Neural cell (in vitro differentiated cells): Measurements from ENCODE around the gene ABCG8. TPM values are rescaled to one million over a fixed set of nuclear protein-coding genes. Genes with fewer than 3 reads are reported as not detected.

ENCODE experiments used
- H2AFZ ChIP-seq: fragments of 200-600, 300-800 bp; sonication (generic), shearing (Covaris generic); 2 replicates; pipeline ENCODE4 v1.6.0; 2014; ENCODE audit warnings: low read depth, mild to moderate bottlenecking, antibody characterized with exemption, low read length, moderate library complexity
- H3F3A ChIP-seq: fragments of 200-600 bp; shearing (Covaris generic); 2 replicates; pipeline ENCODE4 v1.6.1; 2016; ENCODE audit warnings: mild to moderate bottlenecking, moderate library complexity, mixed read lengths, antibody characterized with exemption, low read length; ENCODE audit not compliant: insufficient read depth, poor library complexity, severe bottlenecking
- H3K27ac ChIP-seq: fragments of 200-600, 300-800 bp; sonication (generic), shearing (Covaris generic); 2 replicates; pipeline ENCODE4 v1.5.1; 2014; ENCODE audit warnings: mild to moderate bottlenecking, low read length, moderate library complexity
- H3K27me3 ChIP-seq: fragments of 300-800, 200-600 bp; sonication (generic), shearing (Covaris generic); 2 replicates; pipeline ENCODE4 v1.6.0; 2014; ENCODE audit warnings: mild to moderate bottlenecking, low read depth, low read length, moderate library complexity; ENCODE audit not compliant: insufficient read depth
- H3K36me3 ChIP-seq: fragments of 300-800, 200-600 bp; sonication (generic), shearing (Covaris generic); 2 replicates; pipeline ENCODE4 v1.5.1; 2014; ENCODE audit warnings: mild to moderate bottlenecking, antibody characterized with exemption, low read length, moderate library complexity; ENCODE audit not compliant: insufficient read depth
- H3K4me2 ChIP-seq: fragments of 300-800, 200-600 bp; sonication (generic), shearing (Covaris generic); 2 replicates; pipeline ENCODE4 v1.6.0; 2014; ENCODE audit warnings: mild to moderate bottlenecking, low read length
- H3K4me3 ChIP-seq: fragments of 300-800, 200-600 bp; sonication (generic), shearing (Covaris generic); 2 replicates; pipeline ENCODE4 v1.5.1; 2014; ENCODE audit warnings: mild to moderate bottlenecking, low read length, moderate library complexity
- H3K79me2 ChIP-seq: fragments of 200-600 bp; shearing (Covaris generic); replicated peaks from 2 replicates; pipeline ENCODE4 v1.6.0; 2014; ENCODE audit warnings: mild to moderate bottlenecking, low read length, moderate library complexity; ENCODE audit not compliant: insufficient read depth
- H3K9ac ChIP-seq: fragments of 300-800, 200-600 bp; sonication (generic), shearing (Covaris generic); 2 replicates; pipeline ENCODE4 v1.6.1; 2016; ENCODE audit warnings: mild to moderate bottlenecking, low read length, mixed read lengths
- H3K9me2 ChIP-seq: fragments of 200-600 bp; shearing (Covaris generic); 2 replicates; pipeline ENCODE4 v1.6.1; 2016; ENCODE audit warnings: mild to moderate bottlenecking, low read length, mixed read lengths; ENCODE audit not compliant: insufficient read depth
- H3K9me3 ChIP-seq: fragments of 200-600, 300-800 bp; sonication (generic), shearing (Covaris generic); 2 replicates; pipeline ENCODE4 v1.6.1; 2016; ENCODE audit warnings: mild to moderate bottlenecking, mixed run types, low read length, moderate library complexity, mixed read lengths
- H4K20me1 ChIP-seq: fragments of 200-600 bp; shearing (Covaris generic); 2 replicates; pipeline ENCODE4 v1.6.1; 2016; ENCODE audit warnings: mild to moderate bottlenecking, mixed run types; ENCODE audit not compliant: insufficient read depth
- CTCF ChIP-seq: fragments of 450-650 bp; IDR thresholded peaks from 2 replicates; pipeline ENCODE4 v1.5.1; 2014; ENCODE audit warnings: antibody characterized with exemption, mild to moderate bottlenecking, moderate library complexity; ENCODE audit not compliant: poor library complexity, severe bottlenecking
- EP300 ChIP-seq: fragments of 450-650 bp; conservative IDR thresholded peaks from 2 replicates; pipeline ENCODE4 v1.6.1; 2014; ENCODE audit warnings: antibody characterized with exemption, mild to moderate bottlenecking, moderate library complexity; ENCODE audit not compliant: poor library complexity, severe bottlenecking
- EZH2 ChIP-seq: fragments of 200-600, 300-800 bp; shearing (Covaris generic), sonication (generic); IDR thresholded peaks from 2 replicates; pipeline ENCODE4 v1.6.1; 2014; ENCODE audit warnings: antibody characterized with exemption, low read length, borderline replicate concordance, mild to moderate bottlenecking; ENCODE audit not compliant: insufficient read depth, poor library complexity, severe bottlenecking
- MXI1 ChIP-seq: fragments of 450-650 bp; conservative IDR thresholded peaks from 2 replicates; pipeline ENCODE4 v1.6.1; 2014; ENCODE audit warnings: antibody characterized with exemption, mild to moderate bottlenecking; ENCODE audit not compliant: poor library complexity, severe bottlenecking
- POLR2AphosphoS5 ChIP-seq: IDR thresholded peaks from 2 replicates; pipeline ENCODE4 v1.6.1; 2012
- RAD21 ChIP-seq: fragments of 450-650 bp; conservative IDR thresholded peaks from 2 replicates; pipeline ENCODE4 v1.6.1; 2014; ENCODE audit warnings: antibody characterized with exemption, mild to moderate bottlenecking, moderate library complexity
- SMC3 ChIP-seq: fragments of 450-650 bp; conservative IDR thresholded peaks from 2 replicates; pipeline ENCODE4 v1.6.1; 2014; ENCODE audit warnings: antibody characterized with exemption, mild to moderate bottlenecking, moderate library complexity; ENCODE audit not compliant: poor library complexity
- TAF1 ChIP-seq: IDR thresholded peaks from 2 replicates; pipeline ENCODE4 v1.6.1; 2012; ENCODE audit warnings: low read depth
- polyA plus RNA-seq: library from polyadenylated mRNA; depleted of rRNA; stranded (reverse); fragments of >200 nt; gene quantifications from 2 replicates; pipeline ENCODE4 v1.2.3, GENCODE V29; 2014
- TF ChIP-seq, protein P1 (sequence below): IDR thresholded peaks from 2 replicates; pipeline ENCODE4 v1.6.1; 2012; ENCODE audit warnings: borderline replicate concordance

Gene ABCG8
- polyA plus RNA-seq, 1 donor from 2014 or later = 0.05 TPM

- H3K36me3 ChIP-seq = no peaks in the 10 kb centered on the region
- no peak overlapping the region for H3K4me3 ChIP-seq
- H4K20me1 ChIP-seq = no peaks in the 10 kb centered on the region
- no peak overlapping the region for H3K4me2 ChIP-seq
- no peaks in the 10 kb centered on the region for H3K27me3 ChIP-seq
- H3K79me2 ChIP-seq = no peaks in the 10 kb centered on the region
- no peak overlapping the region for H2AFZ ChIP-seq
- H3K27ac ChIP-seq = no peak overlapping the region
- H3K9me3 ChIP-seq = no peaks in the 10 kb centered on the region
- H3F3A ChIP-seq = no peaks in the 10 kb centered on the region
- no peaks in the 10 kb centered on the region for H3K9me2 ChIP-seq
- no peak overlapping the region for H3K9ac ChIP-seq
- no peak for TF ChIP-seq EZH2
- TF ChIP-seq POLR2AphosphoS5 = no peak
- TF ChIP-seq RAD21 = no peak
- no peak for TF ChIP-seq SMC3
- TF ChIP-seq, protein P1, sequence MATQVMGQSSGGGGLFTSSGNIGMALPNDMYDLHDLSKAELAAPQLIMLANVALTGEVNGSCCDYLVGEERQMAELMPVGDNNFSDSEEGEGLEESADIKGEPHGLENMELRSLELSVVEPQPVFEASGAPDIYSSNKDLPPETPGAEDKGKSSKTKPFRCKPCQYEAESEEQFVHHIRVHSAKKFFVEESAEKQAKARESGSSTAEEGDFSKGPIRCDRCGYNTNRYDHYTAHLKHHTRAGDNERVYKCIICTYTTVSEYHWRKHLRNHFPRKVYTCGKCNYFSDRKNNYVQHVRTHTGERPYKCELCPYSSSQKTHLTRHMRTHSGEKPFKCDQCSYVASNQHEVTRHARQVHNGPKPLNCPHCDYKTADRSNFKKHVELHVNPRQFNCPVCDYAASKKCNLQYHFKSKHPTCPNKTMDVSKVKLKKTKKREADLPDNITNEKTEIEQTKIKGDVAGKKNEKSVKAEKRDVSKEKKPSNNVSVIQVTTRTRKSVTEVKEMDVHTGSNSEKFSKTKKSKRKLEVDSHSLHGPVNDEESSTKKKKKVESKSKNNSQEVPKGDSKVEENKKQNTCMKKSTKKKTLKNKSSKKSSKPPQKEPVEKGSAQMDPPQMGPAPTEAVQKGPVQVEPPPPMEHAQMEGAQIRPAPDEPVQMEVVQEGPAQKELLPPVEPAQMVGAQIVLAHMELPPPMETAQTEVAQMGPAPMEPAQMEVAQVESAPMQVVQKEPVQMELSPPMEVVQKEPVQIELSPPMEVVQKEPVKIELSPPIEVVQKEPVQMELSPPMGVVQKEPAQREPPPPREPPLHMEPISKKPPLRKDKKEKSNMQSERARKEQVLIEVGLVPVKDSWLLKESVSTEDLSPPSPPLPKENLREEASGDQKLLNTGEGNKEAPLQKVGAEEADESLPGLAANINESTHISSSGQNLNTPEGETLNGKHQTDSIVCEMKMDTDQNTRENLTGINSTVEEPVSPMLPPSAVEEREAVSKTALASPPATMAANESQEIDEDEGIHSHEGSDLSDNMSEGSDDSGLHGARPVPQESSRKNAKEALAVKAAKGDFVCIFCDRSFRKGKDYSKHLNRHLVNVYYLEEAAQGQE = no peak
- TF ChIP-seq EP300 = no peak
- TF ChIP-seq MXI1 = no peak
- TF ChIP-seq CTCF = no peak
- TF ChIP-seq TAF1 = no peak
These were observed 2.2 kb downstream of the ABCG8 start for GRCh38 chr2:43840965-43841364.

DNA sequence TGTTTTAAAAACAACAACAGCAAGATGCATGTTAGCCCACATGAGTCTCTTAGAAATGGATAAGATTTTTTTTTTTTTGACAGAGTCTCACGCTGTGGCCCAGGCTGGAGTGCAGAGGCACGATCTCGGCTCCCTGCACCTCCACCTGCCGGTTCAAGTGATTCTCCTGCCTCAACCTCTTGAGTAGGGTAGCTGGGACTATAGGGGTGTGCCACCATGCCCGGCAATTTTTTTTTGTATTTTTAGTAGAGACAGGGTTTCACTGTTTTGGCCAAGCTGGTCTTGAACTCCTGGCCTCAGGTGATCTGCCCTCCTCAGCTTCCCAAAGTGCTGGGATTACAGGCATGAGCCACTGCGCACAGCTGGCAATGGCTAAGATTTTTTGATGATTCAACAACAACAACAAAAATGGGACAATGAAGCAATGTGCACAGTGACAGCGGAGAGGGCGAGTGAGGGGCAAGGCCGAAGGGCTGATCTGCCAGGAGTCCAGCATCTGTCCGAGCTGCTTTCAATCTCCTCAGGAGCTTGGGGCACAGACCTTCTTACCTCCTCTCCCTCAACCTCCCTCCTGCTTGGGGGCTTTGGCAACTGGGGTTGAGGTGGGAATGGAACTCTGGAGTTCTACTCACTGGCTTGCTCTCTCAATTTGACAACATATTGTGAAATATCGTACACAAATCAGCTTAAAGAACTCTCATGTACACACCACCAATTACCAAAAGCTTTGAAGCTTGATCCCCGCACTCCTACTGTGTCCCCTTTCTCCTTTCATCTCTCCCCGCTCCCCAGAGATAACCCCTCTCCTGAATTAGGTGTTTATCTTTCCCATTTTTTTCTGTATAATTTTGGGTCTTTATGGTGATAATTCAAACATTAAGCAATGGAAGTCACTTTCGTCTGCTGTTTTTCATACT is 3.4 kb downstream of the ABCG8 start:
- no peaks in the 10 kb centered on the region for H3K79me2 ChIP-seq

More for the DNA sequence above, 3.4 kb downstream of the ABCG8 start:
- Histone ChIP-seq H3K9me3 (no peaks in the 10 kb centered on the region), H3K27me3 (no peaks in the 10 kb centered on the region), H3F3A (no peaks in the 10 kb centered on the region), H3K9me2 (no peaks in the 10 kb centered on the region), H3K9ac (no peak overlapping the region), H3K4me2 (no peak overlapping the region), H3K36me3 (no peaks in the 10 kb centered on the region), H3K4me3 (no peak overlapping the region), H4K20me1 (no peaks in the 10 kb centered on the region), H2AFZ (no peak overlapping the region), H3K27ac (no peak overlapping the region)
- TF ChIP-seq POLR2AphosphoS5 (no peak), EZH2 (no peak), SMC3 (no peak), MXI1 (no peak), CTCF (no peak), RAD21 (no peak), EP300 (no peak), TAF1 (no peak)
- TF ChIP-seq, protein P1 = no peak
